ENCODE measurements around the gene TTF2. TPM values are rescaled to one million over a fixed set of nuclear protein-coding genes. Genes with fewer than 3 reads are reported as not detected.

TTF2 gene
- total RNA-seq, 6 experiments from 2014 or later = 2.3 to 6.0 (median 4.3) TPM

GRCh38 chr1:117047271-117047670 is 12.9 kb upstream of the TTF2 start:
- 86% methylated on average over 2 of the region's 2 CpGs for whole genome bisulfite sequencing (ENCODE audit: insufficient coverage, low coverage, low lambda C conversion rate, missing lambda C conversion rate)
- no peak for TF ChIP-seq POLR2A (IDR thresholded peaks at IDR 0.05)
- TF ChIP-seq CTCF (IDR thresholded peaks at IDR 0.05) = no peak
- H3K9me3 ChIP-seq = no peaks in the 10 kb centered on the region
- no peak for DNase-seq
- H3K27ac ChIP-seq = no peak overlapping the region
- H3K4me1 ChIP-seq = no peaks in the 10 kb centered on the region
- H3K27me3 ChIP-seq = no peaks in the 10 kb centered on the region
- no peak for ATAC-seq
- H3K4me3 ChIP-seq = no peak overlapping the region
- H3K36me3 ChIP-seq = no peaks in the 10 kb centered on the region
- intact Hi-C loops (cut with DNase I) = no loop called here

DNA sequence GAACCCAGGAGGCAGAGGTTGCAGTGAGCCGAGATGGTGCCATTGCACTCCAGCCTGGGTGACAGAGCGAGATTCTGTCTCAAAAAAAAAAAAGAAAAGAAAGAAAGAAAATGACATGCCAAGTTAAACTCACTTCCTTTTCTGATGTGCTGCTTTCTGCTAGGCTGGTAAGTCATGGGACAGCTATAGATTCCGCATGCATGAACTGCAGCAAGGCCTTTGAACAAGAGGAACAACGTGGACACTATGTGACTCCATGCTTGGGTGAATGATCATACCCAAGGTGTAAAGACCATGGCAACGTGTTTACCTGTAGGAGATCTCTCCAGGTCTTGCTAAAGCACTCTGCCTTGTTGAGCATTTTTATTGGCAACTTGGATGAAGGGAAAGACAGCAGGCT is 10.3 kb upstream of the TTF2 start:
- Histone ChIP-seq H3K9me3 (no peaks in the 10 kb centered on the region), H3K36me3 (no peaks in the 10 kb centered on the region), H3K4me3 (no peak overlapping the region), H3K27me3 (no peaks in the 10 kb centered on the region), H3K27ac (no peak overlapping the region), H3K4me1 (no peaks in the 10 kb centered on the region)
- TF ChIP-seq POLR2A (IDR thresholded peaks at IDR 0.05) (no peak), CTCF (IDR thresholded peaks at IDR 0.05) (no peak)
- intact Hi-C loops (cut with DNase I) = loop anchor here (5.0 kb wide), 1 partner anchor 313 kb away; no protein-coding TSS in a partner anchor
- WGBS (ENCODE audit: insufficient coverage, low coverage, low lambda C conversion rate, missing lambda C conversion rate) = 68% methylated on average over 5 of the region's 5 CpGs
- DNase-seq (no peak), ATAC-seq (peak in 2 of 4 donors; percentile 45 to 61)

- Histone ChIP-seq H3K27me3 (no peaks in the 10 kb centered on the region), H3K4me3 (no peak overlapping the region), H3K9me3 (no peaks in the 10 kb centered on the region), H3K27ac (peak overlapping the region in 1 of 3 donors; percentile 34), H3K36me3 (no peaks in the 10 kb centered on the region), H3K4me1 (no peaks in the 10 kb centered on the region)
- no peak for DNase-seq
- WGBS (ENCODE audit: insufficient coverage, low coverage, low lambda C conversion rate, missing lambda C conversion rate) = 45% methylated on average over 8 of the region's 8 CpGs
- intact Hi-C loops (cut with DNase I) = loop anchor here (5.0 kb wide), 1 partner anchor 314 kb away; no protein-coding TSS in a partner anchor
- no peak for TF ChIP-seq POLR2A (IDR thresholded peaks at IDR 0.05)
- no peak for TF ChIP-seq CTCF (IDR thresholded peaks at IDR 0.05)
- ATAC-seq = peak; percentile 39 to 63 (median 59)
These were observed 8.7 kb upstream of the TTF2 start for GRCh38 chr1:117051224-117052064.

GRCh38 chr1:117054068-117054467 is 6.1 kb upstream of the TTF2 start:
- Histone ChIP-seq H3K27ac (no peak overlapping the region), H3K36me3 (no peaks in the 10 kb centered on the region), H3K9me3 (no peaks in the 10 kb centered on the region), H3K4me1 (peaks cover 0 to 3% (median 0%) of the 10 kb centered on the region in 4 donors), H3K27me3 (no peaks in the 10 kb centered on the region), H3K4me3 (no peak overlapping the region)
- DNase-seq (no peak), ATAC-seq (no peak)
- TF ChIP-seq POLR2A (IDR thresholded peaks at IDR 0.05) (no peak), CTCF (IDR thresholded peaks at IDR 0.05) (no peak)
- intact Hi-C loops (cut with DNase I) = loop anchor here (5.0 kb wide), 1 partner anchor 317 kb away; no protein-coding TSS in a partner anchor
